ENCODE measurements around the gene MR1. TPM values are rescaled to one million over a fixed set of nuclear protein-coding genes. Genes with fewer than 3 reads are reported as not detected.
"Not testable (repeated sequence)": the region's sequence is repeated elsewhere in the genome, so short reads cannot be mapped to it uniquely, and the experiment has no call there.

The MR1 gene
- polyA plus RNA-seq, 3 donors from 2014 or later, result 45.0 to 62.7 (median 54.1) TPM

DNA sequence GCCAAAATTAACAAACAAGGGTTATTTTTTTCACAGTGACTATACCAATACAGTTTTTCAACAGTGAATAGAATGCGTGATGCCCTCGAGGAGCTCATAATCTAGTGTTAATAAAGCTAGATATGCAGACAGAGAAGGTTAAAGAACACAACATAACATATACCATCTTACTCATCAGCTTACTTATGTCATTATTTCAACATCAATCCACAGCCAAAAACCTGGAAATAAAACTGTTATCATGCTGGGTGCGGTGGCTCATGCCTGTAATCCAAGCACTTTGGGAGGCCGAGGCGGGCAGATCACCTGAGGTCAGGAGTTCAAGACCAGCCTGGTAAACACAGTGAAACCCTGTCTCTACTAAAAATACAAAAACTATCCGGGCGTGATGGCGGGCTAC is 17.2 kb upstream of the MR1 start:
- H3K4me3 Mint-ChIP-seq, result no peak overlapping the region
- no peak for DNase-seq
- H3K27ac Mint-ChIP-seq, result no peak overlapping the region
- H3K4me1 Mint-ChIP-seq, result peaks cover 36 to 49% of the 10 kb centered on the region in 2 donors
- H3K27me3 Mint-ChIP-seq (ENCODE audit: low read depth in 3 of 3), result peaks cover 0 to 5% (median 0%) of the 10 kb centered on the region in 3 donors
- no peaks in the 10 kb centered on the region for H3K9me3 Mint-ChIP-seq
- no peaks in the 10 kb centered on the region for H3K36me3 Mint-ChIP-seq

DNA sequence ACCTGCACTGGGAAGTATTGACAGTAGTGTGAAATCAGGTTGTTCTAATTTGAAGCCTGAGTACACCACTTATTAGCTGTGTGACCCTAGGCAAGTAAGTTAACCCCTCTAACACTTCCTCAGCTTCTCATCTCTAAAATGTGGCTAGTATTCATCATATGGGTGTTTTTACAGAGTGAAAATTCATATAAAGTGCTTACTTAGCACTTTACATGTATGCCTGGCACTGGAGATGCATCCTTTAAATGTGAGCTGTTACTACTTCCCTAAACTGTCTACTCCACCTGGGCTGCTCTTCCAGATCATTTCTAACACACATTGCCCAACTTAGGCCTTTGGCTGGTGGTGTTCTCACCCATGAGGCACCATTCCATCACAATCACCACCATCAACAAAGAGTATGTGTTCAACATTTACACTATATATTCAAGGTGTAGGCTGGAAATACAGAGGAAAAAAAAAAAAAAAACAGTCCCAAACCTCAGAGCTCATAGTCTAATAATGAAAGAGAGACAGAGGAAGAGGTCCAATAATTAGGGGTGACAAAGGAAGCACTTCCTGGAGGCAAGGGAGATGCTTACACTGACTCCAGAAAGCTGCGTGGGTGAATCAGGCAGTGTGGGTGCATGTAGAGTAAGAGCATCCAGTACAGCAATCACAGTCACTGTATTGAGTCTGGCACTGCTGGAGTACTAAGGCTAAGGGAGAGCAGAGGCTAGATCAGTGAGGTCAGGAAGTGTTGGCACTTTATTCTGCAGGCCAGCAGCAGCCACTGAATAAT is 14.7 kb upstream of the MR1 start:
- Mint-ChIP-seq H3K9me3 (peaks cover 0 to 3% (median under 1%) of the 10 kb centered on the region in 6 donors), H3K4me3 (no peak overlapping the region), H3K4me1 (peaks cover 42 to 51% of the 10 kb centered on the region in 2 donors), H3K27ac (peak overlapping the region in 5 of 6 donors; percentile 0 to 80 (median 75)), H3K27me3 (ENCODE audit: low read depth in 3 of 3) (peaks cover 24 to 27% (median 24%) of the 10 kb centered on the region in 3 donors), H3K36me3 (peaks cover 0 to 4% (median 0%) of the 10 kb centered on the region in 3 donors)
- DNase-seq, result no peak

- Mint-ChIP-seq H3K4me1 (peaks cover 42 to 51% of the 10 kb centered on the region in 2 donors), H3K27me3 (ENCODE audit: low read depth in 3 of 3) (peaks cover 25 to 31% (median 29%) of the 10 kb centered on the region in 3 donors), H3K27ac (peak overlapping the region; percentile 94 to 99 (median 96))
Measured at GRCh38 chr1:181021159-181021558, 12.6 kb upstream of the MR1 start.

GRCh38 chr1:181021811-181022434 is 11.9 kb upstream of the MR1 start:
- H3K27me3 Mint-ChIP-seq (ENCODE audit: low read depth in 3 of 3), result peaks cover 25 to 31% (median 31%) of the 10 kb centered on the region in 3 donors
- H3K4me1 Mint-ChIP-seq, result peaks cover 42 to 51% of the 10 kb centered on the region in 2 donors
- DNase-seq, result peak; percentile 45 to 46 (median 46)
- peaks cover 0 to 3% (median under 1%) of the 10 kb centered on the region in 6 donors for H3K9me3 Mint-ChIP-seq
- peaks cover 0 to 4% (median 0%) of the 10 kb centered on the region in 3 donors for H3K36me3 Mint-ChIP-seq
- peak overlapping the region; percentile 94 to 99 (median 96) for H3K27ac Mint-ChIP-seq
- H3K4me3 Mint-ChIP-seq, result peak overlapping the region; percentile 92 to 98 (median 95)

More at GRCh38 chr1:181021159-181021558, 12.6 kb upstream of the MR1 start:
- Mint-ChIP-seq H3K36me3 (peaks cover 0 to 4% (median 0%) of the 10 kb centered on the region in 3 donors), H3K9me3 (peaks cover 0 to 3% (median under 1%) of the 10 kb centered on the region in 6 donors), H3K4me3 (peak overlapping the region; percentile 92 to 98 (median 95))
- DNase-seq, result no peak

GRCh38 chr1:181023265-181024057 is 10.3 kb upstream of the MR1 start:
- Mint-ChIP-seq H3K4me1 (peaks cover 41 to 42% of the 10 kb centered on the region in 2 donors), H3K36me3 (peaks cover 0 to 4% (median 0%) of the 10 kb centered on the region in 3 donors), H3K27me3 (ENCODE audit: low read depth in 3 of 3) (peaks cover 25 to 33% (median 31%) of the 10 kb centered on the region in 3 donors), H3K27ac (peak overlapping the region; percentile 88 to 99 (median 96)), H3K9me3 (peaks cover 0 to 3% (median under 1%) of the 10 kb centered on the region in 6 donors), H3K4me3 (peak overlapping the region; percentile 92 to 98 (median 95))
- no peak for DNase-seq

GRCh38 chr1:181028196-181028595 is 5.6 kb upstream of the MR1 start:
- peaks cover 0 to 2% (median 0%) of the 10 kb centered on the region in 3 donors for H3K36me3 Mint-ChIP-seq
- no peak overlapping the region for H3K4me3 Mint-ChIP-seq
- H3K9me3 Mint-ChIP-seq, result no peaks in the 10 kb centered on the region
- no peak for DNase-seq
- no peak overlapping the region for H3K27ac Mint-ChIP-seq
- peaks cover 12 to 13% of the 10 kb centered on the region in 2 donors for H3K4me1 Mint-ChIP-seq
- peaks cover 10 to 21% (median 15%) of the 10 kb centered on the region in 3 donors for H3K27me3 Mint-ChIP-seq (ENCODE audit: low read depth in 3 of 3)

- DNase-seq, result no peak
- Mint-ChIP-seq H3K27ac (no peak overlapping the region), H3K4me1 (peaks cover 13% of the 10 kb centered on the region in 2 donors), H3K36me3 (peaks cover 0 to 3% (median 0%) of the 10 kb centered on the region in 3 donors), H3K9me3 (no peaks in the 10 kb centered on the region), H3K27me3 (ENCODE audit: low read depth in 3 of 3) (peaks cover 6 to 16% (median 11%) of the 10 kb centered on the region in 3 donors), H3K4me3 (no peak overlapping the region)
Measured at GRCh38 chr1:181028615-181029014, 5.2 kb upstream of the MR1 start.

DNA sequence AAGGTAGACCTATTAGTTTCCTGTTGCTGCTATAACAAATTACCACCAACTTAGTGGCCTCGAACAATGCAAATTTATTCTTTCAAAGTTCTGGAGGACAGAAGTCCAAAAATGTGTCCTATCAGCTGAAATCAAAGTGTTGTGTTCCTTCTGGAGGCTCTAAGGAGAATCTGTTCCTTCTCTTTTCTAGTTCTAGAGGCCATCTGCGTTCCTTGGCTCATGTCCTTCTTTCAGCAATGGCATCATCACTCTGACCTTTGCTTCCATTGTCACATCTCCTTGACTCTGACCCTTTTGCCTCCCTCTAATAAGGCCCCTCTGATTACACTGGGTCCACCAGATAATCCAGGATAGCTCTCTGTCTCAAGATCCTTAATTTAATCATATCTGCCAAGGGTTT is 1.2 kb upstream of the MR1 start:
- H3K4me1 Mint-ChIP-seq, result peaks cover 49 to 52% of the 10 kb centered on the region in 2 donors
- H3K27me3 Mint-ChIP-seq (ENCODE audit: low read depth in 3 of 3), result peaks cover 0 to 7% (median 1%) of the 10 kb centered on the region in 3 donors
- no peaks in the 10 kb centered on the region for H3K9me3 Mint-ChIP-seq
- H3K27ac Mint-ChIP-seq, result peak overlapping the region; percentile 100
- peak overlapping the region in 3 of 5 donors; percentile 3 to 34 (median 14) for H3K4me3 Mint-ChIP-seq
- DNase-seq, result no peak
- H3K36me3 Mint-ChIP-seq, result peaks cover 0 to 3% (median 0%) of the 10 kb centered on the region in 3 donors

- Mint-ChIP-seq H3K27me3 (ENCODE audit: low read depth in 3 of 3) (peaks cover 0 to 7% (median 1%) of the 10 kb centered on the region in 3 donors), H3K9me3 (no peaks in the 10 kb centered on the region), H3K27ac (peak overlapping the region; percentile 100), H3K4me3 (peak overlapping the region; percentile 93 to 97 (median 96)), H3K36me3 (peaks cover under 1 to 4% (median 1%) of the 10 kb centered on the region in 3 donors), H3K4me1 (peaks cover 54 to 59% of the 10 kb centered on the region in 2 donors)
- DNase-seq, result no peak
Measured at GRCh38 chr1:181033128-181033798, 520 bp upstream of the MR1 start.

DNA sequence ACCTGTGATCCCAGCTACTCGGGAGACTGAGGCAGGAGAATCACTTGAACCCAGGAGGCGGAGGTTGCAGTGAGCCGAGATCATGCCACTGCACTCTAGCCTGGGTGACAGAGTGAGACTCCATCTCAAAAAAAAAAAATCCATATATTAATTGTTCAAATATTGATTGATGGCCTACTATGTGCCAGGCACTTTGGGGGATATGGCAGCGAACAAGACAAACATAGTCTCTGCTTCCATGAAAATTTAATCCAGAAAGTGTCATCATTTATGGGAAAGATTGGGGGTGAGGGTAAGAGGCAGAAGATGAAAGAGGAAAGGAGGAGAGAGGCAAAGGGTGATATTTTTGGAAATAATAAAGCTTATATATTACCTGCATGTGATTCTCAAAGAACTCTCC is 1.4 kb downstream of the MR1 start:
- H3K9me3 Mint-ChIP-seq; H3K27me3 Mint-ChIP-seq (ENCODE audit: low read depth in 3 of 3); H3K36me3 Mint-ChIP-seq; DNase-seq: not testable (repeated sequence)
- peak overlapping the region; percentile 47 to 96 (median 93) for H3K4me3 Mint-ChIP-seq
- peak overlapping the region; percentile 77 to 100 (median 85) for H3K27ac Mint-ChIP-seq
- H3K4me1 Mint-ChIP-seq, result peaks cover 66 to 78% of the 10 kb centered on the region in 2 donors

GRCh38 chr1:181036107-181036836 is 2.5 kb downstream of the MR1 start:
- H3K4me1 Mint-ChIP-seq, result peaks cover 70 to 86% of the 10 kb centered on the region in 2 donors
- peaks cover 6 to 7% (median 7%) of the 10 kb centered on the region in 3 donors for H3K36me3 Mint-ChIP-seq
- H3K27ac Mint-ChIP-seq, result peak overlapping the region in 5 of 6 donors; percentile 77 to 100 (median 83)
- no peak for DNase-seq
- H3K9me3 Mint-ChIP-seq, result no peaks in the 10 kb centered on the region
- H3K27me3 Mint-ChIP-seq (ENCODE audit: low read depth in 3 of 3), result peaks cover 1 to 5% (median 2%) of the 10 kb centered on the region in 3 donors
- peak overlapping the region; percentile 47 to 96 (median 65) for H3K4me3 Mint-ChIP-seq

GRCh38 chr1:181037386-181037785 is 3.6 kb downstream of the MR1 start:
- no peak for DNase-seq
- Mint-ChIP-seq H3K9me3 (no peaks in the 10 kb centered on the region), H3K4me1 (peaks cover 76 to 92% of the 10 kb centered on the region in 2 donors), H3K27me3 (ENCODE audit: low read depth in 3 of 3) (peaks cover 1 to 3% (median 2%) of the 10 kb centered on the region in 3 donors), H3K36me3 (peaks cover 6 to 7% (median 7%) of the 10 kb centered on the region in 3 donors), H3K4me3 (peak overlapping the region in 1 of 5 donors; percentile 10), H3K27ac (peak overlapping the region in 4 of 6 donors; percentile 9 to 100 (median 34))

Measured in immature natural killer cell (primary cell).